Caco-2 (cell line): ENCODE data around the gene ADARB2. TPM values are rescaled to one million over a fixed set of nuclear protein-coding genes. Genes with fewer than 3 reads are reported as not detected.

Experiments used
- BruUV-seq: library from RNA; stranded (reverse); fragments of 400-500 nt; replicated peaks from 2 replicates; lab custom pipeline; 2021; lab: Mats Ljungman, UMichigan
- CTCF ChIA-PET: fragments of 300-600 bp; sonication (Branson Sonifier 250); formaldehyde crosslinking; loops from one replicate; lab custom pipeline; 2022; ENCODE audit warnings: antibody characterized with exemption; lab: Charles Lee
- POLR2A ChIA-PET: fragments of 300-600 bp; sonication (Branson Sonifier 250); formaldehyde crosslinking; loops from one replicate; lab custom pipeline; 2022; ENCODE audit warnings: antibody characterized with exemption; lab: Charles Lee
- DNase-seq, 2 experiments: peaks; one replicate each; pipeline versions ENCODE4 v3.0.0 to v3.0.0-alpha.2; 2020 to 2022
- H3K27me3 ChIP-seq: replicated peaks from 2 replicates; pipeline ENCODE4 v1.6.0; 2011; ENCODE audit warnings: low read length; ENCODE audit not compliant: control insufficient read depth, insufficient read depth
- H3K36me3 ChIP-seq: 2 replicates; pipeline ENCODE4 v1.5.1; 2011; ENCODE audit warnings: low read length; ENCODE audit not compliant: control insufficient read depth, insufficient read depth
- H3K4me1 ChIP-seq: fragments of 250-450 bp; sonication (Bioruptor Pico); 2 replicates; pipeline ENCODE4 v1.5.1; 2020; ENCODE audit warnings: mild to moderate bottlenecking
- H3K4me3 ChIP-seq: 2 replicates; pipeline ENCODE4 v1.5.1; 2011; ENCODE audit warnings: low read depth, mild to moderate bottlenecking, control low read depth, low read length
- H3K9me3 ChIP-seq: fragments of 250-450 bp; sonication (Bioruptor Pico); 2 replicates; pipeline ENCODE4 v1.5.1; 2020; ENCODE audit warnings: mild to moderate bottlenecking, moderate library complexity
- H3K27ac Mint-ChIP-seq: one replicate; pipeline ENCODE4 v1.8.0; 2022; ENCODE audit warnings: mixed read lengths; ENCODE audit not compliant: unreplicated experiment
- H3K27me3 Mint-ChIP-seq: one replicate; pipeline ENCODE4 v1.8.0; 2022; ENCODE audit warnings: mixed read lengths; ENCODE audit not compliant: insufficient read depth, unreplicated experiment
- H3K36me3 Mint-ChIP-seq: one replicate; pipeline ENCODE4 v1.8.0; 2022; ENCODE audit warnings: mild to moderate bottlenecking, mixed read lengths; ENCODE audit not compliant: insufficient read depth, unreplicated experiment
- H3K4me1 Mint-ChIP-seq: one replicate; pipeline ENCODE4 v1.8.0; 2022; ENCODE audit warnings: low read depth, mixed read lengths; ENCODE audit not compliant: unreplicated experiment
- H3K4me3 Mint-ChIP-seq: one replicate; pipeline ENCODE4 v1.8.0; 2022; ENCODE audit warnings: mild to moderate bottlenecking, moderate library complexity, mixed read lengths; ENCODE audit not compliant: unreplicated experiment
- H3K9me3 Mint-ChIP-seq: one replicate; pipeline ENCODE4 v1.8.0; 2022; ENCODE audit warnings: mixed read lengths; ENCODE audit not compliant: unreplicated experiment
- intact Hi-C: fragments of 100-400 bp; cut with micrococcal nuclease; formaldehyde crosslinking; loops from one replicate; pipeline ENCODE4 v1.10.0; 2022; ENCODE audit not compliant: unreplicated experiment
- total RNA-seq: library from RNA; stranded (reverse); gene quantifications from 2 replicates; pipeline ENCODE4 v1.2.3, GENCODE V29; 2022
- TF ChIP-seq, protein P1 (sequence below), 2 experiments: fragments of 200-600 bp in 1 of 2; IDR thresholded peaks; 1 replicate in 1 of 2; 2 replicates in 1 of 2; pipeline versions ENCODE4 v1.5.1 to v1.8.0; 2011 to 2022; ENCODE audit warnings: antibody characterized with exemption in 1 of 2, control low read depth in 1 of 2, inconsistent platforms in 1 of 2, low read depth in 1 of 2, low read length in 1 of 2, mild to moderate bottlenecking in 1 of 2, moderate library complexity in 1 of 2; ENCODE audit not compliant: insufficient read depth in 1 of 2, severe bottlenecking in 1 of 2, unreplicated experiment in 1 of 2

Gene ADARB2
- total RNA-seq, 1 experiment from 2014 or later: 0.27 TPM

DNA sequence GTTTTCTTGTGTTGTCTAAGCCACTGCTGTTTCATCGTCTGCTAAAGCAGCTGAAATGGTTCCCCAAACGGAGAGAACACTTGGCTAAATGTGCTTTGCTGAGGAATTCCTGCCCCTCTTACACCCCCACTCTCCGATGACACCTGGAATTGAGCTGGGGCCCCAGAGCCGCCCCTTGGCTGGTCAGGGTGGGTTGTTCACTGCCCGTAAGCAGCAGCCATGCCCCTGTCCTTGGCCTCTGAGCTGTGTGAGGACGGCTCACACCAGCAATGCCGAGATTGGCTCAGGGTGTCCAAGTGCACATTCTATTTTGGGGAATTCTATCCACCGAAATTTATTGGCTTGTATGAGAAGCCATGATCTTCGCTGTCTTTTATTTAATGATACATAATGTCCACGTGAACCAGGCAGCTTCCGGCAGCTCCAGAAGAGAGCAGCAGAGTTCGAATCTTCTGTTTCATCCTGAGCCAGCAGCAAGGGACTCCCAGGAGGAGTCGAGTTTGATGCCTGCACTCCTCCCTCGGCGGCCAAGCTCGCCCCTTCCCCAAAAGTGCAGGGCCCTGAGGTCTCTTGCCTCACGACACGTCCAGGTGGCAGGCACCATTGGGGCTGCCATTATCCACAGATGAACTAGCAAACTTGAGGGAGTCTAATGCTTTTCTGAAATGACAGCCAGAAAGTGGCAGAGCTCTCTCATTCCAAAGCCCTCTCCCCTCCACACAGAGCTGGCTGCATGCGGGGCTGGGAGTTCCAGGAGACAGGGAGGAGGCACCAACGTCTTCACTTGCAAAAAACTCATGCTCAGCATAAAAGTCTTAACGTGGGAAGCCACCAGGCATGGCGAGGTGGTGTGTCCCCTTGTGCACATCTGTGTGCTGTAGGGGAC, 567.1 kb downstream of the ADARB2 start:
- Mint-ChIP-seq H3K27ac (no peak overlapping the region), H3K4me3 (no peak overlapping the region), H3K36me3 (no peaks in the 10 kb centered on the region), H3K27me3 (peaks cover 16% of the 10 kb centered on the region), H3K4me1 (no peaks in the 10 kb centered on the region), H3K9me3 (no peaks in the 10 kb centered on the region)
- Histone ChIP-seq H3K9me3 (no peaks in the 10 kb centered on the region), H3K4me3 (no peak overlapping the region), H3K36me3 (no peaks in the 10 kb centered on the region), H3K27me3 (peaks cover 2% of the 10 kb centered on the region; the same call in 1 of the 2 replicates), H3K4me1 (no peaks in the 10 kb centered on the region)
- BruUV-seq: no TSS peak
- ChIA-PET CTCF (interaction anchor here (1.3 kb wide), 1 partner anchor 199 kb away, joined by 10 read pairs; no protein-coding TSS in a partner anchor), POLR2A (no interaction called here)
- intact Hi-C loops: loop anchor here (5.0 kb wide), 1 partner anchor 197 kb away; no protein-coding TSS in a partner anchor
- DNase-seq: peak in 1 of 2 experiments; percentile 32
- TF ChIP-seq, protein P1, sequence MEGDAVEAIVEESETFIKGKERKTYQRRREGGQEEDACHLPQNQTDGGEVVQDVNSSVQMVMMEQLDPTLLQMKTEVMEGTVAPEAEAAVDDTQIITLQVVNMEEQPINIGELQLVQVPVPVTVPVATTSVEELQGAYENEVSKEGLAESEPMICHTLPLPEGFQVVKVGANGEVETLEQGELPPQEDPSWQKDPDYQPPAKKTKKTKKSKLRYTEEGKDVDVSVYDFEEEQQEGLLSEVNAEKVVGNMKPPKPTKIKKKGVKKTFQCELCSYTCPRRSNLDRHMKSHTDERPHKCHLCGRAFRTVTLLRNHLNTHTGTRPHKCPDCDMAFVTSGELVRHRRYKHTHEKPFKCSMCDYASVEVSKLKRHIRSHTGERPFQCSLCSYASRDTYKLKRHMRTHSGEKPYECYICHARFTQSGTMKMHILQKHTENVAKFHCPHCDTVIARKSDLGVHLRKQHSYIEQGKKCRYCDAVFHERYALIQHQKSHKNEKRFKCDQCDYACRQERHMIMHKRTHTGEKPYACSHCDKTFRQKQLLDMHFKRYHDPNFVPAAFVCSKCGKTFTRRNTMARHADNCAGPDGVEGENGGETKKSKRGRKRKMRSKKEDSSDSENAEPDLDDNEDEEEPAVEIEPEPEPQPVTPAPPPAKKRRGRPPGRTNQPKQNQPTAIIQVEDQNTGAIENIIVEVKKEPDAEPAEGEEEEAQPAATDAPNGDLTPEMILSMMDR (IDR thresholded peaks at IDR 0.05; ENCODE audit: insufficient read depth in 1 of 2, low read depth in 1 of 2, low read length in 1 of 2, severe bottlenecking in 1 of 2, unreplicated experiment in 1 of 2): no peak

DNA sequence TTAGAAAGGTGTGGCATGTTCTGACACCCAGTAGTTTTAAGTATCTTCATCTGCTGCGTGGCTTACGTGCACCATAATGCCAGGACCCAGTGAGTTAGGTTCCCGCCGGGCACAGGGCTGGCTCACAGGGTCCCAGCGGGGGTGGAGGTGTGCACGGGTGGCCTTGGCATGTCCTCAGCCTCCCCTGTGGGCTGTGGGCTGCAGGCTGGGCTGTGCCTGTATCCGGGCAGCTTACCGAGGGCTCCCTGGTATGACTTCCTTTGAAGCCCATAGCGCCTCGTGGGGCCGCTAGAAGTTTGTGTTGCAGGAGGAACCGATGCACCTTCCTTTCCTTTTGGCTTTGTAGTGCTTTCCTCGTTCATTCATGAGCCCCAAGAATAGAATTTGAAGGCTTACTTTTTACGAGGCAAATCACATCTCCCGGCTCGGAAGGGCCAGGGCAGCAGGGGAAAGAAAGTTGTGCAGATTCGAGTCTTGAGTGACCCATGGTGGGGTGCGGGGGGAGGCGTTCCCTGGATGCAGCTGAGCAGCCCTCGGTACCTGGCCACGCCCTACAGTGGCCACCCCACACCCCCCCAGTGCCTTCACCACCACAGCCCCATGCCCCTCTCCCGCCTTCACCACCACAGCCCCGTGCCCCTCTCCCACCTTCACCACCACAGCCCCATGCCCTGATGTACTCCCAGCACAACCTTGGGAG, 568.0 kb downstream of the ADARB2 start:
- Mint-ChIP-seq H3K9me3 (no peaks in the 10 kb centered on the region), H3K4me3 (no peak overlapping the region), H3K4me1 (no peaks in the 10 kb centered on the region), H3K27me3 (peaks cover 19% of the 10 kb centered on the region), H3K36me3 (no peaks in the 10 kb centered on the region), H3K27ac (no peak overlapping the region)
- intact Hi-C loops: no loop called here
- no peaks in the 10 kb centered on the region for H3K4me1 ChIP-seq
- POLR2A ChIA-PET: no interaction called here
- peak in 1 of 2 experiments; percentile 29 for DNase-seq
- H3K4me3 ChIP-seq: no peak overlapping the region
- no peaks in the 10 kb centered on the region for H3K36me3 ChIP-seq
- CTCF ChIA-PET: interaction anchor here (1.3 kb wide), 1 partner anchor 199 kb away, joined by 10 read pairs; no protein-coding TSS in a partner anchor
- peaks cover 2% of the 10 kb centered on the region; the same call in 1 of the 2 replicates for H3K27me3 ChIP-seq
- H3K9me3 ChIP-seq: no peaks in the 10 kb centered on the region
- TF ChIP-seq, protein P1 (IDR thresholded peaks at IDR 0.05; ENCODE audit: insufficient read depth in 1 of 2, low read depth in 1 of 2, low read length in 1 of 2, severe bottlenecking in 1 of 2, unreplicated experiment in 1 of 2): no peak
- no TSS peak for BruUV-seq

DNA sequence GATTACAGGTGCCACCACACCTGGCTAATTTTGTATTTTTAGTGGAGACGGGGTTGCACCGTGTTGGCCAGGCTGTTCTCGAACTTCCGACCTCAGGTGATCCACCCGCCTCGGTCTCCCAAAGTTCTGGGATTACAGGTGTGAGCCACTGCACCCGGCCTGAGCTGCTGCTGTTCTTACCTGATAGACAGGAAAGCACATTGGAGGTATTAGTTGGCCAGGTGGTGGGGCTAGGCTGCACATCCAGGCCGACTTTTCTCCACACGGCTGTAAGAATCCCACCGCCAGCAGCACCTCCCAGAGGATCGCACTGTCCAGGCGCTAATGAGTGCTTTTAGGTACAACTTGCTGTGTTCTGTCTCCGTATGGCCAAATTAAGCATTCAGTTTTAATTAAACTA, 568.6 kb downstream of the ADARB2 start:
- BruUV-seq: no TSS peak
- Histone ChIP-seq H3K36me3 (no peaks in the 10 kb centered on the region), H3K27me3 (peaks cover 2% of the 10 kb centered on the region; the same call in 1 of the 2 replicates), H3K4me1 (no peaks in the 10 kb centered on the region), H3K9me3 (no peaks in the 10 kb centered on the region), H3K4me3 (no peak overlapping the region)
- DNase-seq: peak in 1 of 2 experiments; percentile 40
- POLR2A ChIA-PET: no interaction called here
- intact Hi-C loops: no loop called here
- Mint-ChIP-seq H3K27me3 (peaks cover 19% of the 10 kb centered on the region), H3K36me3 (no peaks in the 10 kb centered on the region), H3K4me3 (no peak overlapping the region), H3K4me1 (no peaks in the 10 kb centered on the region), H3K9me3 (no peaks in the 10 kb centered on the region), H3K27ac (no peak overlapping the region)
- CTCF ChIA-PET: no interaction called here
- TF ChIP-seq, protein P1 (IDR thresholded peaks at IDR 0.05; ENCODE audit: insufficient read depth in 1 of 2, low read depth in 1 of 2, low read length in 1 of 2, severe bottlenecking in 1 of 2, unreplicated experiment in 1 of 2): peak in 1 of 2 experiments; percentile 17
